ENCODE measurements around the gene IQCK.

The IQCK gene

DNA sequence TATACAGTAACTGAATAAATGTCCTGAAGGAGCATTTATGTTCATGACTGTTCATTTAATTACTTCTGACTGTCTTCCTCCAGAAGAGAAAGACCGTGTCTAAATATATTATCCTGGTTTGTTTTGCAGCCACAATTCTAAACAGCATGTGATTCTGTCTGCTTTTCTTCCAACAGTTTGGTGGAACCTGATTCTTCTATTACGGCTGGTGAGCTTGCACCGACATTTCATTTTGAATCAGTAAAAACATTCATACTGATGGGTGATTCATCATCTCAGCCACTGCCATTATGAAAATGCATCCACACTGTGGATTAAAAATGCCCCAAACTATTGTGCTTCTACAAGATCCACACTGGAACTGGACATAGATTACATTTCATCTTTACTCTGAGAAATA lies 17.0 kb upstream of the IQCK start:
- peaks cover 73% of the 10 kb centered on the region for H3K36me3 ChIP-seq (ENCODE audit: control insufficient read depth, low read depth, low read length)

DNA sequence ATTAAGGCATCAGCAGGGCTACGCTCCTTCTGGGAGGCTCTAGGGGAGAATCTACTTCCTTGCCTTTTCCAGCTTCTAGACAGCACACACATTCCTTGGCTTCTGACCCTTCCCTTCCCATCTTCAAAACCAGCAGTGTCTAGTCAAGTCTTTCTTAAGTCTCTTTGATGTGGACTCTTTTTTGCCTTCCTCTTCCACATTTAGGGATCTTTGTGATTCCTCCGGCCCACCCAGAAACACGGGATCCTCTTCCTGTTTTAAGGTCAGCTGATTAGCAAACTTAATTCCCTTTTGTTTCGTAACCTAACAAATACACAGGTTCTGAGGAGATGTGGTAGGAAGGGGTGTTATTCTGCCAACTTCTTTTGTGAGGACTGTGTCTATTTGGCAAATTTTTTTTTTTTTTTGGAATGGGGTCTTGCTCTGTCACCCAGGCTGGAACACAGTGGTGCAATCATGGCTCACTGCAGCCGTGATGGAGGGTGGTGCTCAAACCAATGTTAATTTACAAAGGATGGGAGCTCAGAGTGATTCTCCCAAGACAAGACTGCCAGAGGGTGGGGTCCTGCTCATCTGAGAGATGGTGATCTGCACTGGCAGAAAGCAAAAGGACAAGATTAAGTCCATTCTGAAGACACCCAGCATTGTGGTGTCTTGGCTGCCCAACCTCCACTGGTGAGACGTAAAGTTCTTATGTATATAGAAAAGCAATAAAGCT lies 14.7 kb upstream of the IQCK start:
- Histone ChIP-seq H3K36me3 (ENCODE audit: control insufficient read depth, low read depth, low read length) (peaks cover 82% of the 10 kb centered on the region), H3K9ac (ENCODE audit: low read length) (no peak overlapping the region), H3K4me1 (ENCODE audit: control insufficient read depth, low read depth, low read length) (peaks cover 6% of the 10 kb centered on the region), H3K9me3 (ENCODE audit: control insufficient read depth, low read depth, low read length) (no peaks in the 10 kb centered on the region), H3K4me3 (ENCODE audit: low read length) (no peak overlapping the region), H3K27ac (ENCODE audit: low read length) (no peak overlapping the region), H3K27me3 (ENCODE audit: control insufficient read depth, insufficient read depth, low read length) (no peaks in the 10 kb centered on the region)

More for the DNA sequence above, 17.0 kb upstream of the IQCK start:
- Histone ChIP-seq H3K4me1 (ENCODE audit: control insufficient read depth, low read depth, low read length) (no peaks in the 10 kb centered on the region), H3K9ac (ENCODE audit: low read length) (no peak overlapping the region), H3K27ac (ENCODE audit: low read length) (no peak overlapping the region), H3K9me3 (ENCODE audit: control insufficient read depth, low read depth, low read length) (no peaks in the 10 kb centered on the region), H3K4me3 (ENCODE audit: low read length) (no peak overlapping the region), H3K27me3 (ENCODE audit: control insufficient read depth, insufficient read depth, low read length) (no peaks in the 10 kb centered on the region)

DNA sequence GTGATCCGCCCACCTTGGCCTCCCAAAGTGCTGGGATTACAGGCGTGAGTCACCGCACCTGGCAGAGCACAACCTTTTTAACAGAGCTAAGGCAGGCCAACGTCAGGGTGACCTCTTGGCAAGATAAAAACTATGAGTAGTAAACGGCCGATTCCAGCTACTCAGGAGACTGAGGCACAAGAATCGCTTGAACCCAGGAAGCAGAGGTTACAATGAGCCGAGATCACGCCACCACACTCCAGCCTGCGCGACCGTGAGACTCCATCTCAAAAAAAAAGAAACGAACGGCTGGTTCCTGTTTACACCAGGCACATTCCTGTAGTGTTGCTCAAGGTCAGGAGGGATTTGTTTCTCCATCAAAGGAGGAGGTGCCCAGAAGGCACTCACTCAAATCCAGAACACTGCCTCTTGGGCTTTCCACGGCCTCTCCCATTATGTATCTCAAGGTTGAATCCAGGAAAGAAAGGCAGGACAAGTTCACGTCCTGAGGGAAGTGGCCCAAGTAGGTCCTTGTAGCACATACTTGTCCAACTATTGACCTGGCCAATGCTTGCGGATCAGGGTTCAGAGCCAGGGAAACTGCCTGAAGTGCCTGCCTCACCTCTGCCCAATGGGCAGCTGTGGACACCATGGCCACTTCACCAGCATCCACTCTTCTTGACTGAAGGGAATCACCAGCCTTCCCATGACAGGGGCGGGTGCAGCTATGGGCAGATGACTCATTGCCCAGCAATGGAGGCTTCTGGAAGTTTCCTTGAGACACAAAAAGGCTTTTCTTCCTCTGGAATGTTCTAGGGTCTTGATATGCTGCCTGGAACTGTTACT lies 13.5 kb upstream of the IQCK start:
- peaks cover 18% of the 10 kb centered on the region for H3K4me1 ChIP-seq (ENCODE audit: control insufficient read depth, low read depth, low read length)
- no peaks in the 10 kb centered on the region for H3K27me3 ChIP-seq (ENCODE audit: control insufficient read depth, insufficient read depth, low read length)
- no peak overlapping the region for H3K4me3 ChIP-seq (ENCODE audit: low read length)
- peaks cover 83% of the 10 kb centered on the region for H3K36me3 ChIP-seq (ENCODE audit: control insufficient read depth, low read depth, low read length)
- no peak overlapping the region for H3K27ac ChIP-seq (ENCODE audit: low read length)
- no peak overlapping the region for H3K9ac ChIP-seq (ENCODE audit: low read length)
- no peaks in the 10 kb centered on the region for H3K9me3 ChIP-seq (ENCODE audit: control insufficient read depth, low read depth, low read length)

DNA sequence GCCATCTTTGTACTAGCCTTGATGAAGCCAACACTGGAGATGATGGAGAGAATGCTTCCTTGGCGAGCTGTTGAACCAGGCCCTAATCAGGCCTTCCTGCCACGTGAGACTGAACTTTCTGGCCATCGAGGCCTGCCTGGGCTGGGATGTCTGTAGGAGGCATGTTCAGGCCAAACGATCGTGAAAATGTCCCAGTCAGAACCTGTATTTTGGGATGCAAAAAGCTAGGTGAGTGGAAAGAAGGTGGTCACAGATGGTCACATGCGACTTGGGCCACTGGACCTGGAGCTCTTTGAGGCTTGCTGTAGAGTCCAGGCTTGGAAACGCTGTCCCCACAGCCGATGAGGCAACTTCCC lies 12.9 kb upstream of the IQCK start:
- Histone ChIP-seq H3K36me3 (ENCODE audit: control insufficient read depth, low read depth, low read length) (peaks cover 83% of the 10 kb centered on the region), H3K4me1 (ENCODE audit: control insufficient read depth, low read depth, low read length) (peaks cover 24% of the 10 kb centered on the region), H3K9me3 (ENCODE audit: control insufficient read depth, low read depth, low read length) (no peaks in the 10 kb centered on the region), H3K27ac (ENCODE audit: low read length) (no peak overlapping the region), H3K27me3 (ENCODE audit: control insufficient read depth, insufficient read depth, low read length) (no peaks in the 10 kb centered on the region), H3K9ac (ENCODE audit: low read length) (no peak overlapping the region), H3K4me3 (ENCODE audit: low read length) (no peak overlapping the region)

DNA sequence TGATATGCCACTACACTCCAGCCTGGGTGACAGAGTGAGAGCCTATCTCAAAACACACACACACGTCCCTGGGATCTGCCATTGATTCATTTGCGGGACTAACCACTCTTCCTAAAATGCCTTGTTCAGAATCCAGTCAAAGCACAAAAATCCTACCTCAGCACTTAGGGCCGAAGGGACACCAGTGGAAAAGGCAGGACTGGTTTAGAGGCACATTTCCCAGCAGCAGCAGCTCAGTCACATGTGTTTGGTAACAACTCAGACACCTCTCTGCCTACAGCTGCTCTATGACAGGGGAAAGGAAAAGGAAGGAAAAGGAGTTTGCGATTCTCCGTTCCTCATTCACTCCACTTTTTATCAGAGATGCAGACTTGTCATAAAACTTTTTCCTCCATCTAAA lies 12.2 kb upstream of the IQCK start:
- H3K27ac ChIP-seq (ENCODE audit: low read length) = no peak overlapping the region
- H3K4me3 ChIP-seq (ENCODE audit: low read length) = no peak overlapping the region
- peaks cover 29% of the 10 kb centered on the region for H3K4me1 ChIP-seq (ENCODE audit: control insufficient read depth, low read depth, low read length)
- H3K36me3 ChIP-seq (ENCODE audit: control insufficient read depth, low read depth, low read length) = peaks cover 75% of the 10 kb centered on the region
- no peaks in the 10 kb centered on the region for H3K9me3 ChIP-seq (ENCODE audit: control insufficient read depth, low read depth, low read length)
- no peaks in the 10 kb centered on the region for H3K27me3 ChIP-seq (ENCODE audit: control insufficient read depth, insufficient read depth, low read length)
- H3K9ac ChIP-seq (ENCODE audit: low read length) = no peak overlapping the region

DNA sequence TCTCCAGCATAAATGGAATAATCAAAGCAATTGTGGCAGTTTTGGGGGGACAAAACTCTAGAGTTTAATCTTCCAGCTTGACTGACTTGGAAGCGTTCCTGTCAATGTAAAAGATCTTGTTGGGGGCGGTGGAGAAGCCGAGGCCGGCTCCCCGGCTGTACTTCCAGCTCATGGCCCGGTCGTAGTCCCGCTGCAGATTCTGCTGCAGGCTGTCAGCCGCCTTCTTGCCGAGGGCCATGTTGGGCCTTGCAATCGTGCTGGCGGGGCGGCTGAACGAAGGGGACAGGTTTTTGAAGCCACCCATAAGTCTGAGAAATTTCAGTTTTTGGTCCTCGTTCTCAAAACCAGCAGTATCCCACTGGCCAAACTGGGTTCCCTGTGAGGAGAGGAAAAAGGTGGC lies 11.2 kb upstream of the IQCK start:
- Histone ChIP-seq H3K27ac (ENCODE audit: low read length) (no peak overlapping the region), H3K27me3 (ENCODE audit: control insufficient read depth, insufficient read depth, low read length) (no peaks in the 10 kb centered on the region), H3K4me1 (ENCODE audit: control insufficient read depth, low read depth, low read length) (peaks cover 39% of the 10 kb centered on the region), H3K4me3 (ENCODE audit: low read length) (no peak overlapping the region), H3K9ac (ENCODE audit: low read length) (no peak overlapping the region), H3K36me3 (ENCODE audit: control insufficient read depth, low read depth, low read length) (peaks cover 79% of the 10 kb centered on the region), H3K9me3 (ENCODE audit: control insufficient read depth, low read depth, low read length) (no peaks in the 10 kb centered on the region)

DNA sequence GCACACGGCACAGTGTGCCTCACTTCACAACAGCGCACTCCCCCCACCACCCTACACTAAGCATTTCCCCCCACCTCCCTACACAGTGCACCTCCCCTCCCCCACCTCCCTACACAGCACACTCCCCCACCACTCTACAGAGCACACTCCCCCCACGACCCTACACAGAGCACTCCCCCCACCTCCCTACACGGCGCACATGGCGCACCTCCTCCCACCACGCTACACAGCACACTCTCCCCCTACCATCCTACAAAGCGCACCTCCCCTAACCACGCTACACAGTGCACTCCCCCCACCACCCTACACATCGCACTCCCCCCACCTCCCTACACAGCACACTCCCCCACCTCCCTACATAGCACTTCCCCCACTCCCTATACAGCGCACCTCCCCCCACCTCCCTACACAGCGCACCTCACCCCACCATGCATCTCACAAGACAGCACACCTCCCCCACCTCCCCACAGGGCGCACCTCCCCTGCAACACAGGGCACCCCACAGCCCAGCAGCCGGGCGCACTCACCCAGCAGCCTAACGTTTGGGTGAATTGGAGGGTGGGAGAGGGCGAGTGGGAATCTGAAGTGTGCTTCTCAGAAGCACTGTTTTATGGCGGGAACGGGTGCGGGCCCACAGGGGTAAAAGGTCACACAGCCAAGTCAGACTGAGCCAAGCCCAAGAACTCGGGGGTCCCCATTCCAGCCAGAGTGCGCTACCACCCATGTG lies 10.3 kb upstream of the IQCK start:
- H3K9ac ChIP-seq (ENCODE audit: low read length) = no peak overlapping the region
- H3K9me3 ChIP-seq (ENCODE audit: control insufficient read depth, low read depth, low read length) = no peaks in the 10 kb centered on the region
- H3K36me3 ChIP-seq (ENCODE audit: control insufficient read depth, low read depth, low read length) = peaks cover 78% of the 10 kb centered on the region
- peaks cover 43% of the 10 kb centered on the region for H3K4me1 ChIP-seq (ENCODE audit: control insufficient read depth, low read depth, low read length)
- no peak overlapping the region for H3K27ac ChIP-seq (ENCODE audit: low read length)
- no peaks in the 10 kb centered on the region for H3K27me3 ChIP-seq (ENCODE audit: control insufficient read depth, insufficient read depth, low read length)
- no peak overlapping the region for H3K4me3 ChIP-seq (ENCODE audit: low read length)

DNA sequence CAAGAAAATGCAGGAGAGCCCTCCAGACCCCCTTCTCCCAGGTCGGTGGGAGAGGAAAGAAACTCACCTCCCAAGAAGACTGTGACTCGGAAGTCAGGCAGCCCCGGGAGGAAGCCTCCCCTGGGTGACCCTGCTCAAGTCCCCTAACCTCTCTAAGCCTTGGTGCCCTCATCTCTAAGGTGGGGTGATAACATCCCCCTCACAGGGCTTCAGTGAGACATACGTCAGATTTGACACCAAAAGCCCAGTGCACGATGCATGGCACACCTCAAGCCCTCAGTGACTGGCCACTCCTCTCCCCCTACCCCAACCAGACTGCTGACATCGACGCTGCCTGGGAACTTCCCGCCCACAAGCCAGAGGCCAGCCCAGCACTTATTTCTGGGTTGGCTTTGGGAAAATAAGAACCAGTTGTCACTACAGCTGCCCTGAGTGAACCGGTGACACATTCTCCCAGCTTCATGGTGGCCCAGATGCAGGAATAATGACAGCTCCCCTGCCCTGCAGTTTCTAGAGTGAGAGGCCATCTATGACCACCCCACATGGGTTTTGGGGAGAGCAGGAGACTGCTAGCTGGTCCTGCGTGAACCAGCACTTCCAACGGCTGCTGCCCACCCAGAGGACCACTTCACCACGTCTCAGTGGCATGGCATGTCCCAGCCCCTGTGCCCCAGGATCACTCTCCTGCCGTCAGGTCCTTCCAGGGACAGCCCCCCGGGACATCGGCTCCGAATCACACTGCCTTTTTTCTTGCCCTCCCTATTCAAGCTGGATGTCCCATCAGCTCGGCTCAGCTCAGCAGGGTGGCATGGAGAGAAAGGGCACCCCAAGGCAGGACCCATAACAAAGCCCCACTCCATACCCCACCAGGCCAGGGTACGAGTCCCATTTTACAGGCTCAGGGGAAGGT lies 9.5 kb upstream of the IQCK start:
- peaks cover 72% of the 10 kb centered on the region for H3K36me3 ChIP-seq (ENCODE audit: control insufficient read depth, low read depth, low read length)
- no peak overlapping the region for H3K27ac ChIP-seq (ENCODE audit: low read length)
- no peaks in the 10 kb centered on the region for H3K9me3 ChIP-seq (ENCODE audit: control insufficient read depth, low read depth, low read length)
- H3K4me3 ChIP-seq (ENCODE audit: low read length) = no peak overlapping the region
- no peaks in the 10 kb centered on the region for H3K27me3 ChIP-seq (ENCODE audit: control insufficient read depth, insufficient read depth, low read length)
- no peak overlapping the region for H3K9ac ChIP-seq (ENCODE audit: low read length)
- peaks cover 43% of the 10 kb centered on the region for H3K4me1 ChIP-seq (ENCODE audit: control insufficient read depth, low read depth, low read length)

DNA sequence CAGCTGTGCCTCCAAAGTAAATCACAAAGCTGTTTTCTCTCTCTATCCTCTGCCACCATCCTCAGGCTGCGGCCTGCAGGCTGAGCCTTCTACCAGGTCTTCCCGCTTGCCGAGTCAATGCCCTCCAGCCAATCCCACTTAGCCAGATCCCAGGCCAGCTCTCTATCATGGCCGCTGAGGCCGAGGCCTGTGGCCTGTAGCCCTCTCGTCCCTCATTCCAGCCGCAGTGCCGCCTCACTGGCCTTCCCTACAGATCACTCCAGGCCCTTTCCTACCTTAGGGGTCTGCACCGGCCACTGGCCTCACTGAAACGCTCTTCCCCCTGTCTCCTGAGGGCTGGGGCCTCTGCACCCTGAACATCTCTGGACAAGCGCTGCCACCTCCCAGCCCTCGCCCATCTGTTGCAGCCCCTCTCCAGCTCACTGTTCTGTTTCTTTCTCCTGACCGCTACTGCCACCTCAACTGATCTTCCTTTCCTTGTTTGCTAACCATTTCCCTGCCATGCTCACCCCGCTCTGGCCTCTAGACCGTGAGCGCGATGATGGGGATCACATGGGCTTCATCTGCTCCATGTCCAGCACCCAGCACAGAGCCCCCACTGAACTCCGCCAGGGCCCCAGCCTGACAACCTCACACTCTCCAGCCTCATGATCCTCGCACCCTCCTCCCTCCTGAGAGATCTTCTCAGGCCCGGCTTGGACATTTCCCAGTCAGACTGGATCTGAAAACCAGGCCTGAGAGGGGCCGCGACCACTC lies 8.5 kb upstream of the IQCK start:
- Histone ChIP-seq H3K4me1 (ENCODE audit: control insufficient read depth, low read depth, low read length) (peaks cover 43% of the 10 kb centered on the region), H3K4me3 (ENCODE audit: low read length) (no peak overlapping the region), H3K36me3 (ENCODE audit: control insufficient read depth, low read depth, low read length) (peaks cover 72% of the 10 kb centered on the region), H3K9ac (ENCODE audit: low read length) (no peak overlapping the region), H3K27me3 (ENCODE audit: control insufficient read depth, insufficient read depth, low read length) (no peaks in the 10 kb centered on the region), H3K9me3 (ENCODE audit: control insufficient read depth, low read depth, low read length) (no peaks in the 10 kb centered on the region), H3K27ac (ENCODE audit: low read length) (no peak overlapping the region)

DNA sequence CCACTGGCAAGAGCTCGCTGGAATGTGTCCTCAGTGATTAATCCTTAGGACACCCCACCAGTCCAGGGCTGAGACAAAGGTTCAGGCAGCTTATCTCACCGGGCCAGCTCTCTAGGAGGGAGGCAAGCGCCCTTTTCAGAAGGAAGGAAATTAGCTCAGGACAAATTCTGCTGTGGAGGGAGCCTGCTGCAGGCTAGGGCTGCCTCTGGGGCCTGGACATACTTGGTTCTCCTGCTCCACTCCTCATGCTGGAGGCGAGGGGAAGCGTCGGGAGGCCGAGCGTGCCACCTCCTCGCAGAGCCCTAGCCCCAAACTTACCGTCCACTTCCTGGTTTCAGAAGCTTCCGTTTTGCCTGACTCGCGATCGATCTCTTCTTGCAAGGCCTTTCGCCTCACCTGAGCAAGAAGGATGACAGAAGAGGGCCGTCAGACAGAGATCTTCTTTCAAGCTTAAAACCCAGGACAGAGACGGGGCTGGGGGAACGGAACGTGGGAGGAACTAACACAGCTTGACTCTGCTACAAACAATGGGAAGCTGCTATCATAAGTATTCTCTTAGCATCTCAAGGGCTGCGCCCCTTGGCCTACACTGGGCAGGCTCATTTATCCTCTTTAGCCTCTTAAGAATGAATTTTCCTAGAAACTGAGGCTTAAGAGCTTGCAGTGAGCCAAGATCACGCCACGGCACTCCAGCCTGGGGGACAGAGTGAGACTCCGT lies 7.7 kb upstream of the IQCK start:
- peaks cover 70% of the 10 kb centered on the region for H3K36me3 ChIP-seq (ENCODE audit: control insufficient read depth, low read depth, low read length)
- H3K4me3 ChIP-seq (ENCODE audit: low read length) = no peak overlapping the region
- no peak overlapping the region for H3K27ac ChIP-seq (ENCODE audit: low read length)
- peaks cover 43% of the 10 kb centered on the region for H3K4me1 ChIP-seq (ENCODE audit: control insufficient read depth, low read depth, low read length)
- H3K9ac ChIP-seq (ENCODE audit: low read length) = no peak overlapping the region
- no peaks in the 10 kb centered on the region for H3K27me3 ChIP-seq (ENCODE audit: control insufficient read depth, insufficient read depth, low read length)
- H3K9me3 ChIP-seq (ENCODE audit: control insufficient read depth, low read depth, low read length) = no peaks in the 10 kb centered on the region

All from iPS-18a (cell line).